Measurements from ENCODE around the gene CDCA7.
"Not testable (repeated sequence)": the region's sequence is repeated elsewhere in the genome, so short reads cannot be mapped to it uniquely, and the experiment has no call there.

- not testable (repeated sequence) for TF ChIP-seq CTCF (IDR thresholded peaks at IDR 0.05; ENCODE audit: low read length); EZH2 (IDR thresholded peaks at IDR 0.05; ENCODE audit: borderline replicate concordance, low read length)
Observed at GRCh38 chr2:173385534-173385933, 30.9 kb downstream of the CDCA7 start.

All from OCI-LY1 (cell line).